Measurements from ENCODE around the gene CAPS2.

Gene CAPS2

DNA sequence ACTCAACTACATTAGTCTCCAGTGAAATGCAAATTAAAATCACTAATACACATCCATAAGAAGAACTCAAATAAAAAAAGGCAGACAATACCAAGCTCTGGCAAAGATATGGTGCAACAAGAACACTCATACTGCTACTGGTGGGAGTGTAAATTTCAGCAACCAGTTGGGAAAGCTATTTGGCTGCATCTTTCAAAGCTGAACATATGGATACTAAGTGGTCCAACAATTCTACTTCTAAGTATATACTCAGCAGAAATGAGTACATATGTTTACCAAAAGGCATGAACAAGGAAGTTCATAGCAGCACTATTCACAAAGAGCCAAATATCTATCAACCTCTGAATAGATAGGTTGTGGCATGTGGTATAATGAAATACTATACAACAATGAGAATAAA is 27.3 kb downstream of the CAPS2 start:
- no peak for DNase-seq

DNA sequence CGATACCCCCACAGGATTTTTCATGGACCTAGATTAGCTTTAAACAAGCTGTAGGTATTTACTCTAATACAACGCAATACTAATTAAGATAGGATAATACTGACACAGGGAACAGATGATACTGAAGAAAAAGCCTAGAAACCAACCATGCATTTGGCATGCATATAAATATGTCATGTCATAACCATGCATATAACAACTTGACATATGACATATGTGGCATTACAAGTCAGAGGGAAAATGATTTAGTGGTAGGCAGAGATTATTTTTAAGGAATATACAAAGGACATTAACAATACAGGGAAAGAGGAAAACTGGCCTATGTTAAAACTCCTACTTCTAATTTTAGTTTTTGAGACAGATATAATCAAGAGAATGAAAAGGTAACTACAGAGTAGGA is 27.9 kb downstream of the CAPS2 start:
- no peak for DNase-seq

DNA sequence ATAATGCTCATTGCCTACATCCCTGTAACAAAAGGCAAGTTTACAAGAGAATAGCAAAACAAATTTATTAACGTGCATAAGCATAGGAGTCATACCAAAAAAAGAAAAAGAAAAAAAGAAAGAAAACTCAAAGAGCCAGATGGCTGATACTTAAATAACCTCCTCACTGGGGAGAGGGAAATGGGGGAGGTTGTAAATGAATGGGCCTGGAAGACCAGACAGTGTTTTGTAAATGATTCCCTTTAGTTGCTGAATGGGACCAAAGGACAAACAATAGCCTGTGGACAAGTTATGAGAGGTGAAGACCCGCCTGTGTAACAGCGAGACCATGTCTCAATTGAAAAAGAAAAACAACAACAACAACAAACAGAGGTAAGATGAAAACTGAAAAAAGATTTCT is 35.3 kb downstream of the CAPS2 start:
- no peak for DNase-seq

DNA sequence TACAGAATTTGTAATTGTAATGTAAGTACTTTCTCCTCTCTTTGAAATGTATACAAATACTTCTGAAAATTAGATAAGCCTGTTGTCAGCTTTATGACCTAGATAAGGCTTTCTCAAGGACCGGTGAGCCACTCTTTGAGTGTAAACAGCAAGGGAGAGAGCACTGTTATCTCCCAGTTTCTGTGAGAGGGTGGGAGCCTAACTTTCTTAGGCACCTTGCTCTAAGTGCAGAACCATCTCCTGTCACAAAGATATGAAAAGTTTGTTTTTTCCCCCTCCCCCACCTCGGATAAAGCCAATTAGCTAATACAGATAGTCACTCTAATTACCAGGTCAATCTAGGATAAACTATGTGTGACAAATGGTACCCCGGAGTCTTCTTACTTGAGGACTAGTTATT is 35.8 kb downstream of the CAPS2 start:
- no peak for DNase-seq

DNA sequence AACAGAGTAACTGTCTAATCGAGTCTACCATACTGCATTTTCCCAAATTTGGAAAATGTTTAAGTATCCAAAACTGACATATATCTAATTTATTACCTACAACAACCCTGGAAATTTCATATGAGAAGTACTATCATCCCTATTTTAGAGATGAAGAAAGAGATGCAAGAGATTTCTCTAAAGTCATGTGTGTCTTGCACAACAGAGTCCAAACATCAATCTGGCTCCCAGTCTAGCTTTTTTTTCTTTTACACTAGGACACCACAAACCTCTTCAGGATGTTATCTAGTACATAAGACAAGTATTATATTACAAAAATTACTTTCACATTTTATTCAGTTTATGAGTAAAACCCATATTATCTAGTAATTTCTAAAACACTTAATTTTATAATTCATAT is 39.1 kb downstream of the CAPS2 start:
- no peak for DNase-seq

DNA sequence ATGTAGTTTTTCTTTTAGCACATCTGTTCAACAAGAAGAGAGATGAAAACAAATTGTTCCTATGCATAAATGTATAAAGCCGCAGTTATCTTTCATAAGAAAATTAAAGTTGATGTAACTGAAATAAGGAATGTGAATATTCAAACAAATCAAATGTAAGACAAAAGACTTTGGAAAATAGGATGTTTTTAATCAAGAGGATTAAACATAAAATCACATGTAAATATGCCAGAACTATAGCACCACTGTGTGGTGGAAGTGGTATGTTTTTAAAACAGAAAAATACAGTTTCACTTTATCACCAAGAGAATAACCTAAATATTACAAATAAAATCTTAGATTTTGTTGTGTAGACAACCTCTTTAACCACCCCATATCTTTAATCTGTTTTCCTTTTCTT is 40.4 kb downstream of the CAPS2 start:
- DNase-seq, result no peak

- DNase-seq, result no peak
These were observed 41.3 kb downstream of the CAPS2 start for GRCh38 chr12:75288860-75289259.

DNA sequence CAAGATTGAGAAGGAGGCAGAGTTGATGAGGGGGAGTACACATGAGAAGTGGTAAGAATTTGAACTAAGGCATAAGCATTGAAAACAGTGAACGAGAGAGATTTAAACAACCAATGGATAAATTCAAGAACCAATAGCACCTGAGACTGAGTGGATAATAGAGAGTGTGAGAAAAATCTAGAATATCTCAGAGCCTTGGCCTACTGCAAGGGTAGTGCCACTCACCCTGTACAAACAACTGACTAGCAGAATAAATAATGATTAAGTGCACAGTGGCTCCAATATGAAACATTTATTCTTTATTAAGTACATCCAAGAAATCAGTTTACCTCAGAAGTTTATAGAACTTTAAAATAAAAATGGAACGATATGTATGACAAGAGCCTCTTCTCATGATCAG is 54.4 kb downstream of the CAPS2 start:
- no peak for DNase-seq

GRCh38 chr12:75271576-75271975 is 58.5 kb downstream of the CAPS2 start:
- no peak for DNase-seq

GRCh38 chr12:75270157-75270556 is 60.0 kb downstream of the CAPS2 start:
- no peak for DNase-seq

GRCh38 chr12:75269209-75269608 is 60.9 kb downstream of the CAPS2 start:
- no peak for DNase-seq

- no peak for DNase-seq
These were observed 69.8 kb downstream of the CAPS2 start for GRCh38 chr12:75260316-75260715.

DNA sequence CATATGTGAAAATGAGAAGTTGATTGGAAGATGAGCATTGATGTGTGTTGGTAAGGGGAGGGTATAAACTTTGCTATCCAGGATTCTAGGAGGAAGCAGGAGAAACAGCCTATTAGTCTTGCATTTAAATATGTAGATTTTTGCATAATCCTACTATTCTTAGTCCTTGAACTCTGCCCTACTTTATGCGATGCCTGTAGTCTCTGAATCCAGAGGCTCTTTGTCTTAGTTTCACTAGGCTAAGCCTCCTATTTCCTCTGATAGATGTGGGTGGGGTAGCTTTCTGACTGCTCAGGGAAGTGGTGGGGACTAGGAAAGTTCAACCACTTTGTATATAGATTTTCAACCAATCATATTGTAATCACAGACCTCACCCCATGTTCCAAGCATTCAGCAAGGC is 71.0 kb downstream of the CAPS2 start:
- no peak for DNase-seq

- no peak for DNase-seq
These were observed 72.6 kb downstream of the CAPS2 start for GRCh38 chr12:75257510-75257909.

DNA sequence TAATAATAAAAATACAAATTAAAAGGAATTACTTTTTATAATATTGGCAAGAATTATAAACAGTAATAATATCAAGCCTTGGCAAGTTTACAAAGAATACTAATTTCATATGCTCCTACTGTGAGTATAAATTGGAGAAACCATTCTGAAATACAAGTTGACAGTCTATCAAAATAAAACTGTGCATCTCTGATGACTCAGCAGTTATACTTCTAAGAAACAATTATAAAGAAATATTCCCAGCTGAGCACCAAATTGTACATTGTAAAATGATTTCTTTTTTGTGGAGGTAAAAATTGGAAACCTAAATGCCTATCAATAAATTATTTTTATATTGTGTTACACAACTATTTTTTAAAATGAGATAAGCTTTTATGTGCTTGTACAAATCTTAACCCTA is 85.0 kb downstream of the CAPS2 start:
- DNase-seq, result no peak

GRCh38 chr12:75239987-75240386 is 90.1 kb downstream of the CAPS2 start:
- DNase-seq, result no peak

- DNase-seq, result no peak
These were observed 93.9 kb downstream of the CAPS2 start for GRCh38 chr12:75236206-75236605.

GRCh38 chr12:75227132-75227531 is 103.0 kb downstream of the CAPS2 start:
- DNase-seq, result no peak
